Liver (tissue), 3 donors: ENCODE measurements around the gene CCL24.

ENCODE experiments used
- ATF3 ChIP-seq: IDR thresholded peaks from 2 replicates; pipeline ENCODE4 v1.6.1; 2016; ENCODE audit warnings: antibody characterized with exemption
- CTCF ChIP-seq: fragments of 150-350 bp; IDR thresholded peaks from 2 replicates; pipeline ENCODE4 v1.5.1; 2017; ENCODE audit warnings: improper control_type of control experiment, low read depth, low read length; ENCODE audit not compliant: missing input control
- donor health status: healthy.
- donor health status: healthy.

- TF ChIP-seq ATF3 (no peak), CTCF (no peak)
Observed at GRCh38 chr7:75820688-75821087, 7.1 kb upstream of the CCL24 start.
